CD4-positive, alpha-beta T cell (primary cell): Measurements from ENCODE around the gene EPM2AIP1. TPM values are rescaled to one million over a fixed set of nuclear protein-coding genes. Genes with fewer than 3 reads are reported as not detected.
"Not testable (repeated sequence)": the region's sequence is repeated elsewhere in the genome, so short reads cannot be mapped to it uniquely, and the experiment has no call there.

Source experiments
- ATAC-seq: fragments of 200-7000 bp; cut with Tn5 transposase; one replicate; pipeline ENCODE4 v1.10.0; 2022; ENCODE audit warnings: mild to moderate bottlenecking; ENCODE audit not compliant: poor library complexity
- CTCF ChIA-PET: fragments of 350-600 bp; sonication (Branson Sonifier 250); formaldehyde crosslinking; loops from one replicate; lab custom pipeline; 2021; ENCODE audit warnings: antibody characterized with exemption, inconsistent platforms; lab: Charles Lee
- POLR2A ChIA-PET: fragments of 350-600 bp; sonication (Branson Sonifier 250); formaldehyde crosslinking; loops from one replicate; lab custom pipeline; 2021; ENCODE audit warnings: antibody characterized with exemption, inconsistent platforms; lab: Charles Lee
- DNase-seq, 14 experiments: peaks; one replicate each; pipeline ENCODE4 v3.0.0-alpha.2; 2013 to 2020; ENCODE audit warnings: mixed read lengths in 2 of 14
- H3K27ac ChIP-seq, 2 donors: one replicate each; pipeline versions ENCODE4 v1.5.1 to v1.7.0; 2013; ENCODE audit warnings: low read length in 2 of 2, low read depth in 1 of 2, mild to moderate bottlenecking in 1 of 2
- H3K27me3 ChIP-seq, 2 experiments: 1 replicate in 1 of 2; 2 replicates in 1 of 2; pipeline versions ENCODE4 v1.6.1 to v1.7.0; 2013; ENCODE audit warnings: low read length in 2 of 2, control low read depth in 1 of 2, mild to moderate bottlenecking in 1 of 2, moderate library complexity in 1 of 2; ENCODE audit not compliant: insufficient read depth in 2 of 2, control insufficient read depth in 1 of 2
- H3K36me3 ChIP-seq: one replicate; pipeline ENCODE4 v1.6.1; 2013; ENCODE audit warnings: low read length, control low read depth; ENCODE audit not compliant: insufficient read depth
- H3K4me1 ChIP-seq: one replicate; pipeline ENCODE4 v1.6.1; 2013; ENCODE audit warnings: low read length, control low read depth; ENCODE audit not compliant: insufficient read depth
- H3K4me3 ChIP-seq: one replicate; pipeline ENCODE4 v1.5.1; 2013; ENCODE audit warnings: mild to moderate bottlenecking, low read length, moderate library complexity
- H3K9me3 ChIP-seq, 2 experiments: 1 replicate in 1 of 2; 2 replicates in 1 of 2; pipeline versions ENCODE4 v1.6.1 to v1.7.0; 2013; ENCODE audit warnings: low read length in 2 of 2, mild to moderate bottlenecking in 2 of 2, control low read depth in 1 of 2, moderate library complexity in 1 of 2; ENCODE audit not compliant: control insufficient read depth in 1 of 2, insufficient read depth in 1 of 2
- H3K27ac Mint-ChIP-seq: one replicate; pipeline ENCODE4 v1.8.0; 2020; ENCODE audit warnings: mixed read lengths
- H3K27me3 Mint-ChIP-seq: one replicate; pipeline ENCODE4 v1.8.0; 2021; ENCODE audit warnings: mixed read lengths
- H3K36me3 Mint-ChIP-seq: one replicate; pipeline ENCODE4 v1.8.0; 2021; ENCODE audit warnings: low read depth, mixed read lengths
- H3K4me1 Mint-ChIP-seq: one replicate; pipeline ENCODE4 v1.8.0; 2021; ENCODE audit warnings: low read depth, mixed read lengths
- H3K4me3 Mint-ChIP-seq: one replicate; pipeline ENCODE4 v1.8.0; 2020; ENCODE audit warnings: mild to moderate bottlenecking, mixed read lengths
- H3K9me3 Mint-ChIP-seq: one replicate; pipeline ENCODE4 v1.8.0; 2020; ENCODE audit warnings: mixed read lengths
- CTCF ChIP-seq: fragments of 200-600 bp; IDR thresholded peaks from one replicate; pipeline ENCODE4 v1.8.0; 2022; ENCODE audit warnings: antibody characterized with exemption, mild to moderate bottlenecking
- intact Hi-C, 2 experiments: fragments of 100-400 bp; cut with DNase I in 1 of 2; cut with micrococcal nuclease in 1 of 2; formaldehyde crosslinking; loops; one replicate each; pipeline versions ENCODE4 v1.15.1 to v1.9.0; 2023 to 2025; cut with DNase I, micrococcal nuclease
- total RNA-seq, 174 experiments: library from RNA in 2 of 174; stranded (reverse) in 2 of 174; gene quantifications; one replicate each; pipeline ENCODE4 v1.2.3 and lab custom pipeline; 2021 to 2026

The EPM2AIP1 gene
- total RNA-seq, 2 experiments from 2014 or later: 27.7 to 29.5 TPM

- Histone ChIP-seq H3K27me3 (no peaks in the 10 kb centered on the region), H3K36me3 (no peaks in the 10 kb centered on the region), H3K9me3 (no peaks in the 10 kb centered on the region), H3K4me1 (peaks cover 2% of the 10 kb centered on the region), H3K27ac (no peak overlapping the region), H3K4me3 (no peak overlapping the region)
- Mint-ChIP-seq H3K4me3 (no peak overlapping the region), H3K27me3 (no peaks in the 10 kb centered on the region), H3K4me1 (peaks cover 6% of the 10 kb centered on the region), H3K9me3 (no peaks in the 10 kb centered on the region), H3K36me3 (no peaks in the 10 kb centered on the region), H3K27ac (no peak overlapping the region)
- ATAC-seq (no peak), DNase-seq (no peak)
- TF ChIP-seq CTCF: no peak
- POLR2A ChIA-PET: no interaction called here
- intact Hi-C loops: no loop called here
- CTCF ChIA-PET: interaction anchor here (0.8 kb wide), 1 partner anchor 14 kb away, joined by 3 read pairs; no protein-coding TSS in a partner anchor
Measured at GRCh38 chr3:36964331-36964730, 28.6 kb downstream of the EPM2AIP1 start.

GRCh38 chr3:36963008-36963407 is 29.9 kb downstream of the EPM2AIP1 start:
- POLR2A ChIA-PET: interaction anchor here (0.7 kb wide), 1 partner anchor 54 kb away, joined by 3 read pairs; no protein-coding TSS in a partner anchor
- H3K36me3 Mint-ChIP-seq, H3K4me3 Mint-ChIP-seq, H3K27ac ChIP-seq, H3K36me3 ChIP-seq, H3K4me1 ChIP-seq, H3K9me3 Mint-ChIP-seq, ATAC-seq, H3K4me3 ChIP-seq, H3K9me3 ChIP-seq, H3K27me3 Mint-ChIP-seq, H3K27me3 ChIP-seq, intact Hi-C loops, H3K27ac Mint-ChIP-seq, H3K4me1 Mint-ChIP-seq, DNase-seq, CTCF ChIA-PET: not testable (repeated sequence)

GRCh38 chr3:36960502-36960901 is 32.4 kb downstream of the EPM2AIP1 start:
- no peaks in the 10 kb centered on the region for H3K27me3 ChIP-seq
- DNase-seq (no peak), ATAC-seq (no peak)
- H3K36me3 Mint-ChIP-seq: no peaks in the 10 kb centered on the region
- no peaks in the 10 kb centered on the region for H3K27me3 Mint-ChIP-seq
- no peaks in the 10 kb centered on the region for H3K9me3 ChIP-seq
- ChIA-PET CTCF (interaction anchor here (2.9 kb wide), 1 partner anchor 92 kb away, joined by 23 read pairs; no protein-coding TSS in a partner anchor), POLR2A (no interaction called here)
- H3K4me3 ChIP-seq: no peak overlapping the region
- no peaks in the 10 kb centered on the region for H3K36me3 ChIP-seq
- H3K9me3 Mint-ChIP-seq: no peaks in the 10 kb centered on the region
- H3K27ac ChIP-seq: no peak overlapping the region
- H3K27ac Mint-ChIP-seq: no peak overlapping the region
- no peak for TF ChIP-seq CTCF
- H3K4me3 Mint-ChIP-seq: no peak overlapping the region
- H3K4me1 ChIP-seq: peaks cover 5% of the 10 kb centered on the region
- intact Hi-C loops: no loop called here
- peaks cover 5% of the 10 kb centered on the region for H3K4me1 Mint-ChIP-seq

GRCh38 chr3:36959821-36960220 is 33.1 kb downstream of the EPM2AIP1 start:
- Histone ChIP-seq H3K9me3 (no peaks in the 10 kb centered on the region), H3K27me3 (no peaks in the 10 kb centered on the region), H3K36me3 (no peaks in the 10 kb centered on the region), H3K4me1 (peaks cover 5% of the 10 kb centered on the region), H3K27ac (no peak overlapping the region), H3K4me3 (no peak overlapping the region)
- DNase-seq (no peak), ATAC-seq (no peak)
- H3K9me3 Mint-ChIP-seq: no peaks in the 10 kb centered on the region
- CTCF ChIA-PET: interaction anchor here (0.6 to 2.9 kb wide), 5 partner anchors 15 to 92 kb away, joined by 3 to 23 read pairs (median 16); partner anchors contain the start of gene TRANK1
- intact Hi-C loops: loop anchor here (2.0 to 5.0 kb wide), 5 partner anchors 53 to 115 kb away; no protein-coding TSS in a partner anchor
- H3K27me3 Mint-ChIP-seq: no peaks in the 10 kb centered on the region
- no peak overlapping the region for H3K4me3 Mint-ChIP-seq
- H3K27ac Mint-ChIP-seq: no peak overlapping the region
- no peak for TF ChIP-seq CTCF
- H3K36me3 Mint-ChIP-seq: no peaks in the 10 kb centered on the region
- H3K4me1 Mint-ChIP-seq: peaks cover 5% of the 10 kb centered on the region
- POLR2A ChIA-PET: interaction anchor here (2.5 kb wide), 1 partner anchor 33 kb away, joined by 24 read pairs; the partner anchor contains the start of genes EPM2AIP1 and MLH1
